ENCODE measurements around the gene SIRT3. TPM values are rescaled to one million over a fixed set of nuclear protein-coding genes. Genes with fewer than 3 reads are reported as not detected.

SIRT3 gene
- polyA plus RNA-seq, 1 donor (not counting 4 experiments of a cell fraction or from before 2014, with no cell fraction given): 12.6 TPM

DNA sequence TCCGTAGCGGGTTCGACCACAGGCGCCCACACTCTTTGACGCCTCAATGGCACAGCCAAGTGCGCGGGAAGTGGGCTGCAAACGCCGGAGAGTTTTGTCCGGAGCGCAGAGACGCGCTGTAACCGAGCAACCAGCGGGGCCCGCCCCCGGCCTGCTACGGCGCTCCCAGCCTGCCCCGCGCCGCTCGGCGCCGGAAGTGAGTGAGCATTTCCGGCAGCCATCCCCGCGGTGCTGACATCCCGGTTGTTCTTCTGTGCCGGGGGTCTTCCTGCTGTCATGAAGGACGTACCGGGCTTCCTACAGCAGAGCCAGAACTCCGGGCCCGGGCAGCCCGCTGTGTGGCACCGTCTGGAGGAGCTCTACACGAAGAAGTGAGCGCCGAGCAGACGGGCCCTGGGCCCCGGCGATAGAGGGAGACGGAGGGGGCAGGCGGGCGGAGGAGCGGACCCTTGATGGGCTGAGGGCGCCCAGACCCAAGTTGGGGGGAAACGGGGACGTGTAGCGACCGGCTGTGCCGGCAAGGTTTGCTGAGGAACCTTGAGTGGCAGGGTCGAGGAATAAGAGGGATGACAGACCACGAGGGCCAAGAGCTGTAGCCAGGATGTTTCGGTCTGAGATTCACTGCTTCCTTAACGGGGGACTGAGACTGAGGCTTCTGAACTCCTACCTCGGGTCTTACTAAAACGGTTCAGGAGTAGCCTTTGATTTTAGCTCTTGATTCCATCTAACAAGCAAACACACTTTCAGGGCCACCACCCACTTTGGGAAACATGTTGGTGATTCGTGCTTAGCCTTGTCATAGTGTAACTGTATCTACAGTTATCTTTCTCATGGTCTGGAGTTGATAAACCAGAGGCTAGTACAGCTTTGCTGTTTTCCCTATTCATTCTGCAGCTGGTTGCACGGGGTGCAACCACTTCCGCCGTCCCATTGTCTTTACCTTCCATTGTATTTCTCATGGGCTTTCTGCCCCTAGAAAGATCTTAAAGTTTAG, 929 bp upstream of the SIRT3 start, which contains the start of gene PSMD13:
PSMD13 (plus strand) TSS at position 203 of the 994 bp plus-strand sequence; CDS start at position 277, 74 bp downstream.
- FAIRE-seq: peak; percentile 34
- H3K9me1 ChIP-seq (ENCODE audit: control insufficient read depth, extremely low read depth, insufficient read depth, low read length): no peaks in the 10 kb centered on the region
- peak within 1 kb of the TSS; percentile 97 to 99 (median 98) for H3K4me3 ChIP-seq (ENCODE audit: control insufficient read depth in 2 of 3, extremely low read depth in 1 of 3, insufficient read depth in 2 of 3, low read depth in 1 of 3, low read length in 3 of 3)
- H3K4me2 ChIP-seq (ENCODE audit: control insufficient read depth, extremely low read depth, insufficient read depth, low read depth, low read length): peak within 1 kb of the TSS; percentile 100
- peaks cover 58% of the 10 kb centered on the region for H3K79me2 ChIP-seq (ENCODE audit: control insufficient read depth, insufficient read depth, low read length)
- no peak for DNase-seq (ENCODE audit: low read depth, low spot score)
- H3K9ac ChIP-seq (ENCODE audit: control insufficient read depth, extremely low read depth, insufficient read depth, low read length): peak within 1 kb of the TSS; percentile 92
- no peak for TF ChIP-seq EZH2 (IDR thresholded peaks at IDR 0.05; ENCODE audit: low read length)
- TF ChIP-seq, protein P1, sequence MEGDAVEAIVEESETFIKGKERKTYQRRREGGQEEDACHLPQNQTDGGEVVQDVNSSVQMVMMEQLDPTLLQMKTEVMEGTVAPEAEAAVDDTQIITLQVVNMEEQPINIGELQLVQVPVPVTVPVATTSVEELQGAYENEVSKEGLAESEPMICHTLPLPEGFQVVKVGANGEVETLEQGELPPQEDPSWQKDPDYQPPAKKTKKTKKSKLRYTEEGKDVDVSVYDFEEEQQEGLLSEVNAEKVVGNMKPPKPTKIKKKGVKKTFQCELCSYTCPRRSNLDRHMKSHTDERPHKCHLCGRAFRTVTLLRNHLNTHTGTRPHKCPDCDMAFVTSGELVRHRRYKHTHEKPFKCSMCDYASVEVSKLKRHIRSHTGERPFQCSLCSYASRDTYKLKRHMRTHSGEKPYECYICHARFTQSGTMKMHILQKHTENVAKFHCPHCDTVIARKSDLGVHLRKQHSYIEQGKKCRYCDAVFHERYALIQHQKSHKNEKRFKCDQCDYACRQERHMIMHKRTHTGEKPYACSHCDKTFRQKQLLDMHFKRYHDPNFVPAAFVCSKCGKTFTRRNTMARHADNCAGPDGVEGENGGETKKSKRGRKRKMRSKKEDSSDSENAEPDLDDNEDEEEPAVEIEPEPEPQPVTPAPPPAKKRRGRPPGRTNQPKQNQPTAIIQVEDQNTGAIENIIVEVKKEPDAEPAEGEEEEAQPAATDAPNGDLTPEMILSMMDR (optimal IDR thresholded peaks at IDR 0.05 in 1 of 3, IDR thresholded peaks at IDR 0.05 in 1 of 3, conservative IDR thresholded peaks at IDR 0.05 in 1 of 3; ENCODE audit: extremely low read depth in 1 of 3, insufficient read depth in 2 of 3, low read length in 3 of 3): no peak
- no peaks in the 10 kb centered on the region for H3K27me3 ChIP-seq (ENCODE audit: control insufficient read depth, extremely low read depth, insufficient read depth, low read length)
- peak within 1 kb of the TSS; percentile 91 for H2AFZ ChIP-seq (ENCODE audit: control insufficient read depth, low read length)
- peaks cover 13 to 16% of the 10 kb centered on the region in 2 experiments for H3K36me3 ChIP-seq (ENCODE audit: control insufficient read depth in 2 of 2, extremely low read depth in 1 of 2, insufficient read depth in 2 of 2, low read length in 2 of 2)
- no peaks in the 10 kb centered on the region for H3K9me3 ChIP-seq (ENCODE audit: control insufficient read depth, low read depth, low read length)
- dilution Hi-C loops (cut with MboI; ENCODE audit: extremely low pct_ligation_motif_present, low sequenced_read_pairs): no loop called here
- no peaks in the 10 kb centered on the region for H4K20me1 ChIP-seq (ENCODE audit: control insufficient read depth, extremely low read depth, insufficient read depth, low read length)
- H3K4me1 ChIP-seq (ENCODE audit: control insufficient read depth, extremely low read depth, insufficient read depth, low read length): peaks cover 12% of the 10 kb centered on the region
- H3K27ac ChIP-seq (ENCODE audit: control insufficient read depth, insufficient read depth, low read length): peak within 1 kb of the TSS; percentile 99

- peak overlapping the region; percentile 75 to 98 (median 93) for H3K4me3 ChIP-seq (ENCODE audit: control insufficient read depth in 2 of 3, extremely low read depth in 1 of 3, insufficient read depth in 2 of 3, low read depth in 1 of 3, low read length in 3 of 3)
- FAIRE-seq: peak; percentile 9
- dilution Hi-C loops (cut with MboI; ENCODE audit: extremely low pct_ligation_motif_present, low sequenced_read_pairs): no loop called here
Measured at GRCh38 chr11:235609-235996, 539 bp downstream of the SIRT3 start.

More at GRCh38 chr11:235609-235996, 539 bp downstream of the SIRT3 start:
- no peak for DNase-seq (ENCODE audit: low read depth, low spot score)
- H4K20me1 ChIP-seq (ENCODE audit: control insufficient read depth, extremely low read depth, insufficient read depth, low read length): no peaks in the 10 kb centered on the region
- H3K9me1 ChIP-seq (ENCODE audit: control insufficient read depth, extremely low read depth, insufficient read depth, low read length): no peaks in the 10 kb centered on the region
- peak overlapping the region; percentile 87 for H2AFZ ChIP-seq (ENCODE audit: control insufficient read depth, low read length)
- no peak for TF ChIP-seq EZH2 (IDR thresholded peaks at IDR 0.05; ENCODE audit: low read length)
- TF ChIP-seq, protein P1 (optimal IDR thresholded peaks at IDR 0.05 in 1 of 3, IDR thresholded peaks at IDR 0.05 in 1 of 3, conservative IDR thresholded peaks at IDR 0.05 in 1 of 3; ENCODE audit: extremely low read depth in 1 of 3, insufficient read depth in 2 of 3, low read length in 3 of 3): no peak
- H3K9ac ChIP-seq (ENCODE audit: control insufficient read depth, extremely low read depth, insufficient read depth, low read length): peak overlapping the region; percentile 84
- H3K79me2 ChIP-seq (ENCODE audit: control insufficient read depth, insufficient read depth, low read length): peaks cover 44% of the 10 kb centered on the region
- H3K27me3 ChIP-seq (ENCODE audit: control insufficient read depth, extremely low read depth, insufficient read depth, low read length): no peaks in the 10 kb centered on the region
- H3K27ac ChIP-seq (ENCODE audit: control insufficient read depth, insufficient read depth, low read length): peak overlapping the region; percentile 58
- peak overlapping the region; percentile 100 for H3K4me2 ChIP-seq (ENCODE audit: control insufficient read depth, extremely low read depth, insufficient read depth, low read depth, low read length)
- no peaks in the 10 kb centered on the region for H3K9me3 ChIP-seq (ENCODE audit: control insufficient read depth, low read depth, low read length)
- peaks cover 5 to 9% of the 10 kb centered on the region in 2 experiments for H3K36me3 ChIP-seq (ENCODE audit: control insufficient read depth in 2 of 2, extremely low read depth in 1 of 2, insufficient read depth in 2 of 2, low read length in 2 of 2)
- H3K4me1 ChIP-seq (ENCODE audit: control insufficient read depth, extremely low read depth, insufficient read depth, low read length): peaks cover 12% of the 10 kb centered on the region

Measured in keratinocyte (primary cell).